IMR-90 (cell line): ENCODE data around the gene NKAIN2. TPM values are rescaled to one million over a fixed set of nuclear protein-coding genes. Genes with fewer than 3 reads are reported as not detected.

ENCODE experiments used
- ATAC-seq: fragments of 200-7000 bp; cut with Tn5 transposase; 2 replicates; pipeline ENCODE4 v1.9.1; 2020; ENCODE audit warnings: low read depth, mild to moderate bottlenecking, moderate library complexity
- BruUV-seq: library from RNA; stranded (reverse); fragments of 400-500 nt; replicated peaks from 2 replicates; lab custom pipeline; 2021; lab: Mats Ljungman, UMichigan
- CTCF ChIA-PET: fragments of 300-600 bp; formaldehyde crosslinking; extraction: SDS; loops from one replicate; lab custom pipeline; 2021; ENCODE audit warnings: antibody characterized with exemption; lab: Yijun Ruan, JAX
- POLR2A ChIA-PET: fragments of 300-600 bp; sonication (Branson Sonifier 250); formaldehyde crosslinking; loops from one replicate; lab custom pipeline; 2022; ENCODE audit warnings: antibody characterized with exemption; ENCODE audit not compliant: unreplicated experiment; lab: Charles Lee
- DNase-seq: peaks from one replicate; pipeline ENCODE4 v3.0.0; 2013
- H2AFZ ChIP-seq: replicated peaks from 2 replicates; pipeline ENCODE3; 2013; ENCODE audit warnings: low read length, mild to moderate bottlenecking; ENCODE audit not compliant: poor library complexity
- H2AK5ac ChIP-seq: 2 replicates; pipeline ENCODE4 v1.6.1; 2013; ENCODE audit warnings: low read depth, low read length, inconsistent platforms
- H2AK9ac ChIP-seq: replicated peaks from 2 replicates; pipeline ENCODE3; 2013; ENCODE audit warnings: mild to moderate bottlenecking, low read depth, low read length, moderate library complexity; ENCODE audit not compliant: poor library complexity
- H2BK120ac ChIP-seq: 2 replicates; pipeline ENCODE4 v1.6.1; 2013; ENCODE audit warnings: low read depth, low read length, inconsistent platforms
- H2BK15ac ChIP-seq: 3 replicates; pipeline ENCODE4 v1.6.1; 2013; ENCODE audit warnings: low read depth, low read length, inconsistent platforms
- H2BK20ac ChIP-seq: 2 replicates; pipeline ENCODE4 v1.6.1; 2013; ENCODE audit warnings: low read depth, mild to moderate bottlenecking, inconsistent platforms, low read length, moderate library complexity
- H2BK5ac ChIP-seq: 2 replicates; pipeline ENCODE4 v1.6.1; 2013; ENCODE audit warnings: mild to moderate bottlenecking, low read depth, low read length, inconsistent platforms; ENCODE audit not compliant: poor library complexity, severe bottlenecking
- H3K14ac ChIP-seq: replicated peaks from 2 replicates; pipeline ENCODE4 v1.6.1; 2013; ENCODE audit warnings: low read depth, low read length, inconsistent platforms
- H3K18ac ChIP-seq: 2 replicates; pipeline ENCODE4 v1.6.1; 2013; ENCODE audit warnings: low read depth, low read length, control low read depth
- H3K23ac ChIP-seq: 2 replicates; pipeline ENCODE4 v1.6.1; 2013; ENCODE audit warnings: low read depth, low read length, inconsistent platforms
- H3K27ac ChIP-seq: 2 replicates; pipeline ENCODE4 v1.5.1; 2013; ENCODE audit warnings: mild to moderate bottlenecking, control low read depth, low read length; ENCODE audit not compliant: insufficient read depth
- H3K27me3 ChIP-seq: 2 replicates; pipeline ENCODE4 v1.6.1; 2013; ENCODE audit warnings: low read length; ENCODE audit not compliant: control insufficient read depth, insufficient read depth
- H3K36me3 ChIP-seq: 2 replicates; pipeline ENCODE4 v1.6.1; 2013; ENCODE audit warnings: low read length, mixed read lengths; ENCODE audit not compliant: control insufficient read depth, insufficient read depth
- H3K4ac ChIP-seq: 2 replicates; pipeline ENCODE4 v1.6.1; 2013; ENCODE audit warnings: low read depth, low read length, inconsistent platforms
- H3K4me1 ChIP-seq: 2 replicates; pipeline ENCODE4 v1.6.1; 2013; ENCODE audit warnings: low read length, mixed read lengths; ENCODE audit not compliant: control insufficient read depth, insufficient read depth
- H3K4me2 ChIP-seq: 2 replicates; pipeline ENCODE4 v1.6.1; 2013; ENCODE audit warnings: low read depth, mild to moderate bottlenecking, control low read depth, low read length, moderate library complexity
- H3K4me3 ChIP-seq: 2 replicates; pipeline ENCODE4 v1.5.1; 2013; ENCODE audit warnings: low read depth, mild to moderate bottlenecking, control low read depth, low read length, moderate library complexity; ENCODE audit not compliant: insufficient read depth
- H3K56ac ChIP-seq: 2 replicates; pipeline ENCODE4 v1.6.1; 2013; ENCODE audit warnings: low read length, inconsistent platforms; ENCODE audit not compliant: insufficient read depth; ENCODE audit errors: extremely low read depth
- H3K79me1 ChIP-seq, 2 experiments: 2 replicates each; pipeline ENCODE4 v1.6.1; 2013; ENCODE audit warnings: low read length in 2 of 2, inconsistent platforms in 1 of 2, low read depth in 1 of 2
- H3K9ac ChIP-seq: 2 replicates; pipeline ENCODE4 v1.6.1; 2013; ENCODE audit warnings: low read depth, low read length, control low read depth
- H3K9me1 ChIP-seq: 2 replicates; pipeline ENCODE4 v1.6.1; 2013; ENCODE audit warnings: low read length, inconsistent platforms; ENCODE audit not compliant: insufficient read depth
- H3K9me3 ChIP-seq: 2 replicates; pipeline ENCODE4 v1.6.1; 2013; ENCODE audit warnings: low read length; ENCODE audit not compliant: control insufficient read depth, insufficient read depth
- H4K20me1 ChIP-seq: 2 replicates; pipeline ENCODE4 v1.6.1; 2013; ENCODE audit warnings: low read length, inconsistent platforms; ENCODE audit not compliant: insufficient read depth
- H4K5ac ChIP-seq: 2 replicates; pipeline ENCODE4 v1.6.1; 2013; ENCODE audit warnings: mild to moderate bottlenecking, low read depth, low read length, control low read depth
- H4K8ac ChIP-seq, 2 experiments: 2 replicates each; pipeline ENCODE4 v1.6.1; 2013; ENCODE audit warnings: low read depth in 2 of 2, low read length in 2 of 2, control low read depth in 1 of 2, inconsistent platforms in 1 of 2
- H4K91ac ChIP-seq: 2 replicates; pipeline ENCODE4 v1.6.1; 2013; ENCODE audit warnings: low read depth, low read length, inconsistent platforms; ENCODE audit not compliant: insufficient read depth
- CEBPB ChIP-seq: IDR thresholded peaks from 2 replicates; pipeline ENCODE4 v1.6.1; 2012; ENCODE audit warnings: low read depth, low read length, improper control_type of control experiment
- POLR2A ChIP-seq: IDR thresholded peaks from 2 replicates; pipeline ENCODE4 v1.6.1; 2012; ENCODE audit warnings: mild to moderate bottlenecking, low read depth, low read length
- SMC3 ChIP-seq: fragments of 150-350 bp; IDR thresholded peaks from 2 replicates; pipeline ENCODE4 v1.6.1; 2016; ENCODE audit warnings: low read depth, mild to moderate bottlenecking, antibody characterized with exemption, low read length, moderate library complexity
- WGBS, 2 experiments: methylation state at CpG; one replicate each; pipeline versions ENCODE4 v1.1.5 to v1.1.7; 2013; ENCODE audit warnings: missing lambda C conversion rate in 2 of 2; ENCODE audit not compliant: insufficient read length in 1 of 2; ENCODE audit errors: extremely low coverage in 2 of 2; 5-methylcytosine and 5-hydroxymethylcytosine counted together
- dilution Hi-C: fragments of 300-500 bp; cut with HindIII; formaldehyde crosslinking; loops from one replicate; pipeline ENCODE4 v1.14.3; 2018; ENCODE audit warnings: low sequenced_read_pairs; ENCODE audit not compliant: unreplicated experiment
- in situ Hi-C: fragments of 300-500 bp; cut with MboI; formaldehyde crosslinking; loops from 3 replicates; pipeline ENCODE4 v1.14.3; 2019; ENCODE audit warnings: low sequenced_read_pairs, inconsistent platforms, mixed read lengths
- intact Hi-C: fragments of 100-400 bp; cut with micrococcal nuclease; formaldehyde crosslinking; loops from 2 replicates; pipeline ENCODE4 v1.10.0; 2022
- polyA plus RNA-seq, 3 experiments: library from polyadenylated mRNA; depleted of rRNA; stranded (reverse); fragments of >200 nt; gene quantifications; 2 replicates each; pipeline ENCODE4 v1.2.3, GENCODE V29; 2012; ENCODE audit warnings: low replicate concordance in 1 of 3
- total RNA-seq: library from RNA; depleted of rRNA; stranded (reverse); fragments of >200 nt; gene quantifications from 2 replicates; pipeline ENCODE4 v1.2.3, GENCODE V29; 2012
- TF ChIP-seq, protein P1 (sequence below): fragments of 150-350 bp; IDR thresholded peaks from 2 replicates; pipeline ENCODE4 v1.6.1; 2016; ENCODE audit warnings: low read depth, mild to moderate bottlenecking, low read length, moderate library complexity, borderline replicate concordance

The NKAIN2 gene
- total and polyA plus RNA-seq, 2 of the 4 experiments (the other 2 are of a cell fraction) = not detected

DNA sequence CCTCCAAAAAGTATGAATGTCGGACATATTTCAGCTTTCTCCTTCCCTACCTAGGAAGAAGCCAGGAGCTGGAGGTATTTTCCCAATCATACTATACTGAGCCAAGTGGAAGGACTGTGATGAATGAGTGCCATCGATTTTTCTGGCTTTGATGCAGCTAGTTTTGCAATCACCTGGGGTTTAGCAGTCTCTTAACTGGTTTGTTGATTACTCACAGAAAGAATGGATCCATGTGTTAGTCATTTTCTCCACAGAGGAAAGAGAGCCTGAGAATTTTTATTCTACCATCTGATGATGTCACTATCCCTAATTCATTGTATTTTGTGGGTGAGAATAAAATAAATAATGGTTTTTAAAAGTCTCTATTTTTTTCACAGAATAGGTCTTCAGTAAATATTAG, 875.7 kb downstream of the NKAIN2 start:
- no peak overlapping the region for H2AK5ac ChIP-seq
- ChIA-PET CTCF (no interaction called here), POLR2A (no interaction called here)
- no TSS peak for BruUV-seq
- H3K36me3 ChIP-seq = no peaks in the 10 kb centered on the region
- no peak overlapping the region for H3K4me2 ChIP-seq
- no peak overlapping the region for H4K91ac ChIP-seq
- no peak overlapping the region for H2AFZ ChIP-seq
- H2BK5ac ChIP-seq = no peak overlapping the region
- dilution Hi-C loops = no loop called here
- H3K9me1 ChIP-seq = no peaks in the 10 kb centered on the region
- H2BK120ac ChIP-seq = no peak overlapping the region
- H4K5ac ChIP-seq = no peak overlapping the region
- intact Hi-C loops = no loop called here
- H2BK20ac ChIP-seq = no peak overlapping the region
- H3K79me1 ChIP-seq = no peaks in the 10 kb centered on the region
- TF ChIP-seq CEBPB (peak; percentile 32; the same call in 1 of the 2 replicates), SMC3 (no peak), POLR2A (no peak)
- TF ChIP-seq, protein P1, sequence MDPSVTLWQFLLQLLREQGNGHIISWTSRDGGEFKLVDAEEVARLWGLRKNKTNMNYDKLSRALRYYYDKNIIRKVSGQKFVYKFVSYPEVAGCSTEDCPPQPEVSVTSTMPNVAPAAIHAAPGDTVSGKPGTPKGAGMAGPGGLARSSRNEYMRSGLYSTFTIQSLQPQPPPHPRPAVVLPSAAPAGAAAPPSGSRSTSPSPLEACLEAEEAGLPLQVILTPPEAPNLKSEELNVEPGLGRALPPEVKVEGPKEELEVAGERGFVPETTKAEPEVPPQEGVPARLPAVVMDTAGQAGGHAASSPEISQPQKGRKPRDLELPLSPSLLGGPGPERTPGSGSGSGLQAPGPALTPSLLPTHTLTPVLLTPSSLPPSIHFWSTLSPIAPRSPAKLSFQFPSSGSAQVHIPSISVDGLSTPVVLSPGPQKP = no peak
- no peak overlapping the region for H3K4ac ChIP-seq
- no peak overlapping the region for H2AK9ac ChIP-seq
- H3K56ac ChIP-seq = no peak overlapping the region
- H2BK15ac ChIP-seq = no peak overlapping the region
- no peak overlapping the region for H3K27ac ChIP-seq
- ATAC-seq (no peak), DNase-seq (peak; percentile 1)
- no peak overlapping the region for H4K8ac ChIP-seq
- H3K9ac ChIP-seq = no peak overlapping the region
- H3K18ac ChIP-seq = no peak overlapping the region
- no peak overlapping the region for H3K23ac ChIP-seq
- no CpG with 5 or more reads among the region's 2 CpGs for WGBS, 2 experiments
- H3K4me1 ChIP-seq = no peaks in the 10 kb centered on the region
- H4K20me1 ChIP-seq = no peaks in the 10 kb centered on the region
- H3K4me3 ChIP-seq = no peak overlapping the region
- H3K9me3 ChIP-seq = peaks cover 10% of the 10 kb centered on the region
- in situ Hi-C loops = no loop called here
- no peaks in the 10 kb centered on the region for H3K27me3 ChIP-seq
- no peak overlapping the region for H3K14ac ChIP-seq
